HCT116 (cell line): ENCODE measurements around the gene NDUFC2. TPM values are rescaled to one million over a fixed set of nuclear protein-coding genes. Genes with fewer than 3 reads are reported as not detected.

Source experiments
- ATAC-seq: fragments of 200-7000 bp; cut with Tn5 transposase; 2 replicates; pipeline ENCODE4 v1.9.1; 2020; ENCODE audit warnings: mild to moderate bottlenecking, moderate library complexity
- BruUV-seq: library from RNA; stranded (reverse); fragments of 400-500 nt; replicated peaks from 2 replicates; lab custom pipeline; 2021; lab: Mats Ljungman, UMichigan
- CTCF ChIA-PET: fragments of 300-600 bp; sonication (Branson Sonifier 250); formaldehyde crosslinking; loops from one replicate; lab custom pipeline; 2021; ENCODE audit warnings: antibody characterized with exemption; lab: Charles Lee
- POLR2A ChIA-PET: fragments of 300-600, 350-600 bp; sonication (Branson Sonifier 250); formaldehyde crosslinking; loops from one replicate; lab custom pipeline; 2021; ENCODE audit warnings: antibody characterized with exemption; lab: Charles Lee
- RAD21 ChIA-PET, 2 experiments: fragments of 300-600 bp; sonication (Branson Sonifier 250); formaldehyde crosslinking; loops; one replicate each; lab custom pipeline; 2023; ENCODE audit warnings: low total read pairs in 2 of 2; ENCODE audit not compliant: uncharacterized antibody in 2 of 2, unreplicated experiment in 2 of 2, low non-redundant PET in 1 of 2; lab: Charles Lee
- DNase-seq: peaks from one replicate; pipeline ENCODE4 v3.0.0-alpha.2; 2010; ENCODE audit warnings: low read depth, low spot score
- H2AFZ ChIP-seq: fragments of 200-600 bp; shearing (Covaris generic), sonication (generic); 2 replicates; pipeline ENCODE4 v1.6.1; 2017; ENCODE audit warnings: low read depth, mixed run types, mixed read lengths, antibody characterized with exemption, low read length; ENCODE audit not compliant: poor library complexity, severe bottlenecking
- H3K27ac ChIP-seq: 2 replicates; pipeline ENCODE4 v1.5.1; 2012; ENCODE audit warnings: low read depth, low read length
- H3K27me3 ChIP-seq: fragments of 200-600 bp; sonication (generic); 2 replicates; pipeline ENCODE4 v1.6.1; 2016; ENCODE audit warnings: mixed run types, low read length, mixed read lengths; ENCODE audit not compliant: insufficient read depth
- H3K36me3 ChIP-seq, 2 experiments: fragments of 200-500 bp in 1 of 2; fragments of 200-600 bp in 1 of 2; sonication (Bioruptor generic) in 1 of 2; sonication (generic) in 1 of 2; 2 replicates each; pipeline versions ENCODE4 v1.5.1 to v1.6.1; 2014 to 2016; ENCODE audit warnings: low read length in 2 of 2, inconsistent platforms in 1 of 2, mixed read lengths in 1 of 2, mixed run types in 1 of 2; ENCODE audit not compliant: insufficient read depth in 2 of 2, control insufficient read depth in 1 of 2
- H3K4me1 ChIP-seq, 2 experiments: fragments of 200-600 bp in 1 of 2; sonication (generic) in 1 of 2; 2 replicates each; pipeline versions ENCODE4 v1.5.1 to v1.6.1; 2012 to 2017; ENCODE audit warnings: low read length in 2 of 2, inconsistent platforms in 1 of 2, mild to moderate bottlenecking in 1 of 2, mixed read lengths in 1 of 2, mixed run types in 1 of 2, moderate library complexity in 1 of 2; ENCODE audit not compliant: insufficient read depth in 2 of 2, control insufficient read depth in 1 of 2
- H3K4me2 ChIP-seq: fragments of 200-600 bp; sonication (generic); 2 replicates; pipeline ENCODE4 v1.6.1; 2017; ENCODE audit warnings: mixed run types, low read length, mixed read lengths
- H3K4me3 ChIP-seq, 2 experiments: fragments of 200-600 bp in 1 of 2; sonication (generic) in 1 of 2; replicated peaks in 1 of 2; 2 replicates each; pipeline ENCODE4 v1.5.1; 2011 to 2016; ENCODE audit warnings: low read length in 2 of 2, control low read depth in 1 of 2, low read depth in 1 of 2, mild to moderate bottlenecking in 1 of 2, mixed read lengths in 1 of 2, mixed run types in 1 of 2
- H3K79me2 ChIP-seq: fragments of 200-600 bp; sonication (generic); 2 replicates; pipeline ENCODE4 v1.6.1; 2017; ENCODE audit warnings: mild to moderate bottlenecking, mixed run types, low read length, moderate library complexity, mixed read lengths; ENCODE audit not compliant: insufficient read depth
- H3K9ac ChIP-seq: fragments of 200-600 bp; sonication (generic); 2 replicates; pipeline ENCODE4 v1.6.1; 2016; ENCODE audit warnings: low read length, mixed read lengths
- H3K9me2 ChIP-seq: fragments of 200-600 bp; sonication (generic), shearing (Covaris generic); 2 replicates; pipeline ENCODE4 v1.6.1; 2017; ENCODE audit warnings: mixed run types, mild to moderate bottlenecking, moderate library complexity; ENCODE audit not compliant: insufficient read depth
- H3K9me3 ChIP-seq, 2 experiments: fragments of 200-500 bp in 1 of 2; fragments of 200-600 bp in 1 of 2; sonication (Bioruptor generic) in 1 of 2; sonication (generic) in 1 of 2; 2 replicates each; pipeline ENCODE4 v1.6.1; 2014 to 2017; ENCODE audit warnings: low read length in 2 of 2, mixed read lengths in 2 of 2, inconsistent platforms in 1 of 2, low read depth in 1 of 2, mild to moderate bottlenecking in 1 of 2, mixed run types in 1 of 2, moderate library complexity in 1 of 2; ENCODE audit not compliant: control insufficient read depth in 1 of 2, insufficient read depth in 1 of 2
- H4K20me1 ChIP-seq: fragments of 200-600 bp; sonication (generic), shearing (Covaris generic); 2 replicates; pipeline ENCODE4 v1.6.1; 2017; ENCODE audit warnings: mixed run types, mild to moderate bottlenecking, moderate library complexity; ENCODE audit not compliant: insufficient read depth
- CBX3 ChIP-seq: IDR thresholded peaks from 2 replicates; pipeline ENCODE4 v1.6.1; 2012; ENCODE audit warnings: low read depth
- CEBPB ChIP-seq: IDR thresholded peaks from 2 replicates; pipeline ENCODE4 v1.6.1; 2012; ENCODE audit warnings: low read depth
- EGR1 ChIP-seq: IDR thresholded peaks from 2 replicates; pipeline ENCODE4 v1.6.1; 2012; ENCODE audit warnings: low read depth
- ELF1 ChIP-seq: IDR thresholded peaks from 2 replicates; pipeline ENCODE4 v1.6.1; 2012; ENCODE audit warnings: low read depth, borderline replicate concordance
- EZH2 ChIP-seq: fragments of 200-600 bp; sonication (generic); IDR thresholded peaks from 2 replicates; pipeline ENCODE4 v1.6.1; 2017; ENCODE audit warnings: antibody characterized with exemption, mixed run types
- JUND ChIP-seq: IDR thresholded peaks from 2 replicates; pipeline ENCODE4 v1.6.1; 2012
- MAX ChIP-seq: IDR thresholded peaks from 2 replicates; pipeline ENCODE4 v1.6.1; 2012
- POLR2A ChIP-seq: IDR thresholded peaks from 2 replicates; pipeline ENCODE4 v1.7.0; 2011; ENCODE audit warnings: borderline replicate concordance; ENCODE audit not compliant: insufficient read depth, insufficient read length; ENCODE audit errors: extremely low read depth
- POLR2AphosphoS5 ChIP-seq: IDR thresholded peaks from 2 replicates; pipeline ENCODE4 v1.6.1; 2011; ENCODE audit warnings: mild to moderate bottlenecking, low read depth, low read length, moderate library complexity
- RAD21 ChIP-seq: IDR thresholded peaks from 2 replicates; pipeline ENCODE4 v1.6.1; 2012; ENCODE audit warnings: low read depth, mild to moderate bottlenecking
- SP1 ChIP-seq: IDR thresholded peaks from 2 replicates; pipeline ENCODE4 v1.6.1; 2012; ENCODE audit warnings: low read depth
- SRF ChIP-seq: IDR thresholded peaks from 2 replicates; pipeline ENCODE4 v1.6.1; 2012; ENCODE audit warnings: low read depth
- YY1 ChIP-seq: IDR thresholded peaks from 2 replicates; pipeline ENCODE4 v1.6.1; 2011; ENCODE audit warnings: low read length, low read depth, moderate library complexity, mild to moderate bottlenecking; ENCODE audit not compliant: insufficient replicate concordance; ENCODE audit errors: extremely low read depth
- ZFX ChIP-seq: fragments of 450-650 bp; IDR thresholded peaks from 2 replicates; pipeline ENCODE4 v1.6.1; 2017
- ZNF274 ChIP-seq: fragments of 200-500 bp; sonication (Bioruptor generic); IDR thresholded peaks from 2 replicates; pipeline ENCODE4 v1.6.1; 2014; ENCODE audit warnings: mild to moderate bottlenecking, low read depth, low read length, inconsistent platforms
- intact Hi-C: fragments of 100-400 bp; cut with micrococcal nuclease; formaldehyde crosslinking; loops from 2 replicates; pipeline ENCODE4 v1.10.0; 2022
- total RNA-seq: library from RNA; stranded (reverse); gene quantifications from one replicate; pipeline ENCODE4 v1.2.1, GENCODE V29; 2021; ENCODE audit not compliant: unreplicated experiment
- TF ChIP-seq, protein P1 (sequence below), 3 experiments: fragments of 200-600 bp in 1 of 3; sonication (generic) in 1 of 3; IDR thresholded peaks in 2 of 3; conservative IDR thresholded peaks in 1 of 3; 2 replicates each; pipeline ENCODE4 v1.5.1; 2012 to 2017; ENCODE audit warnings: low read depth in 2 of 3, low read length in 2 of 3, antibody characterized with exemption in 1 of 3, borderline replicate concordance in 1 of 3, control low read depth in 1 of 3, mild to moderate bottlenecking in 1 of 3, mixed read lengths in 1 of 3, mixed run types in 1 of 3, moderate library complexity in 1 of 3; ENCODE audit not compliant: insufficient read depth in 1 of 3

Gene NDUFC2
- total RNA-seq, 1 experiment from 2014 or later: 225 TPM

DNA sequence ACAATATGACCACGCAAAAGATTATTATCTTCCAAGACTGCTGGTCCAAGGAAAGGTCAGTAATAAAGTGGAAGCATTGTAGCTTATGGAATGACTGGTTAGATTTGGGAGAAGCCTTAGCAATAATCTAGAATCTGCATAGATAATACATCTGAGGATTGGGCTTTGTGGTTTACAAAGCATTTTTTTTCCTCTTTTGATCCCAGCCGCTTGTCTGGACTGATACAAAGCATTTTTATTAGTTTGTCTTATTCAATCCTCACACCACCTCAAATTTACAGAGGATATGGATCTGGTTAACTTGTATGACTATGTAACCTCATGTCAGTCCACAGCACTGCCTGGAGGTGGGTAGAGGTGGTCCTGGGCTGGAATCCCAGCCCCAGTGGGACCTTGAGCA is 17.0 kb downstream of the NDUFC2 start:
- Histone ChIP-seq H3K9ac (no peak overlapping the region), H3K9me3 (no peaks in the 10 kb centered on the region), H2AFZ (no peak overlapping the region), H3K9me2 (no peaks in the 10 kb centered on the region), H4K20me1 (no peaks in the 10 kb centered on the region), H3K27ac (no peak overlapping the region), H3K4me3 (no peak overlapping the region), H3K79me2 (no peaks in the 10 kb centered on the region), H3K4me1 (no peaks in the 10 kb centered on the region), H3K4me2 (no peak overlapping the region), H3K27me3 (no peaks in the 10 kb centered on the region), H3K36me3 (no peaks in the 10 kb centered on the region)
- ChIA-PET CTCF (no interaction called here), RAD21 (no interaction called here), POLR2A (no interaction called here)
- TF ChIP-seq SRF (no peak), YY1 (no peak), MAX (no peak), CEBPB (no peak), EGR1 (no peak), ZNF274 (no peak), SP1 (no peak), CBX3 (no peak), RAD21 (no peak), JUND (no peak), ZFX (no peak), ELF1 (no peak), POLR2A (no peak), POLR2AphosphoS5 (no peak), EZH2 (no peak)
- TF ChIP-seq, protein P1, sequence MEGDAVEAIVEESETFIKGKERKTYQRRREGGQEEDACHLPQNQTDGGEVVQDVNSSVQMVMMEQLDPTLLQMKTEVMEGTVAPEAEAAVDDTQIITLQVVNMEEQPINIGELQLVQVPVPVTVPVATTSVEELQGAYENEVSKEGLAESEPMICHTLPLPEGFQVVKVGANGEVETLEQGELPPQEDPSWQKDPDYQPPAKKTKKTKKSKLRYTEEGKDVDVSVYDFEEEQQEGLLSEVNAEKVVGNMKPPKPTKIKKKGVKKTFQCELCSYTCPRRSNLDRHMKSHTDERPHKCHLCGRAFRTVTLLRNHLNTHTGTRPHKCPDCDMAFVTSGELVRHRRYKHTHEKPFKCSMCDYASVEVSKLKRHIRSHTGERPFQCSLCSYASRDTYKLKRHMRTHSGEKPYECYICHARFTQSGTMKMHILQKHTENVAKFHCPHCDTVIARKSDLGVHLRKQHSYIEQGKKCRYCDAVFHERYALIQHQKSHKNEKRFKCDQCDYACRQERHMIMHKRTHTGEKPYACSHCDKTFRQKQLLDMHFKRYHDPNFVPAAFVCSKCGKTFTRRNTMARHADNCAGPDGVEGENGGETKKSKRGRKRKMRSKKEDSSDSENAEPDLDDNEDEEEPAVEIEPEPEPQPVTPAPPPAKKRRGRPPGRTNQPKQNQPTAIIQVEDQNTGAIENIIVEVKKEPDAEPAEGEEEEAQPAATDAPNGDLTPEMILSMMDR (IDR thresholded peaks at IDR 0.05 in 2 of 3, conservative IDR thresholded peaks at IDR 0.05 in 1 of 3; ENCODE audit: borderline replicate concordance in 1 of 3, insufficient read depth in 1 of 3, low read depth in 2 of 3, low read length in 2 of 3): no peak
- BruUV-seq: no TSS peak
- DNase-seq (no peak), ATAC-seq (no peak)
- intact Hi-C loops: no loop called here
